H1 (cell line): ENCODE results near the gene WASF3. TPM values are rescaled to one million over a fixed set of nuclear protein-coding genes. Genes with fewer than 3 reads are reported as not detected.

Experiments
- CTCF ChIA-PET: fragments of 300-600 bp; sonication (Branson Sonifier 250); formaldehyde crosslinking; loops from one replicate; lab custom pipeline; 2021; ENCODE audit not compliant: partially characterized antibody; lab: Charles Lee
- POLR2A ChIA-PET: fragments of 300-600 bp; sonication (Branson Sonifier 250); formaldehyde crosslinking; loops from one replicate; lab custom pipeline; 2021; ENCODE audit warnings: inconsistent platforms; ENCODE audit not compliant: partially characterized antibody; lab: Charles Lee
- DNase-seq, 2 experiments: peaks; one replicate each; pipeline versions ENCODE4 v3.0.0 to v3.0.0-alpha.2; 2010 to 2022; ENCODE audit warnings: low spot score in 2 of 2, low read depth in 1 of 2, mixed read lengths in 1 of 2
- FAIRE-seq: peaks from 2 replicates; lab custom pipeline; 2011; peaks lifted over from hg19 to GRCh38; lab: Jason Lieb, UNC
- H2AFZ ChIP-seq: 2 replicates; pipeline ENCODE4 v1.8.1; 2012; ENCODE audit warnings: low read length, inconsistent platforms
- H2AK5ac ChIP-seq: 2 replicates; pipeline ENCODE4 v1.6.1; 2013; ENCODE audit warnings: low read depth, low read length
- H2BK120ac ChIP-seq: replicated peaks from 2 replicates; pipeline ENCODE3; 2013; ENCODE audit warnings: low read depth, low read length, inconsistent platforms
- H2BK12ac ChIP-seq: 2 replicates; pipeline ENCODE4 v1.6.1; 2013; ENCODE audit warnings: low read depth, low read length
- H2BK15ac ChIP-seq: 2 replicates; pipeline ENCODE4 v1.6.1; 2013; ENCODE audit warnings: low read length
- H2BK20ac ChIP-seq: 2 replicates; pipeline ENCODE4 v1.6.1; 2013; ENCODE audit warnings: low read length
- H2BK5ac ChIP-seq: 2 replicates; pipeline ENCODE4 v1.6.1; 2013; ENCODE audit warnings: low read depth, low read length
- H3K14ac ChIP-seq: 2 replicates; pipeline ENCODE4 v1.6.1; 2013; ENCODE audit warnings: inconsistent platforms; ENCODE audit not compliant: insufficient read length
- H3K18ac ChIP-seq: 2 replicates; pipeline ENCODE4 v1.6.1; 2013; ENCODE audit warnings: low read length; ENCODE audit errors: extremely low read depth
- H3K23ac ChIP-seq: 2 replicates; pipeline ENCODE4 v1.6.1; 2013; ENCODE audit warnings: inconsistent platforms; ENCODE audit not compliant: insufficient read length
- H3K23me2 ChIP-seq: 2 replicates; pipeline ENCODE4 v1.6.1; 2013; ENCODE audit warnings: low read depth, low read length
- H3K27ac ChIP-seq: 2 replicates; pipeline ENCODE4 v1.6.1; 2011; ENCODE audit warnings: low read depth, low read length, inconsistent platforms
- H3K27me3 ChIP-seq, 4 experiments: replicated peaks in 1 of 4; 1 replicate in 1 of 4; 2 replicates in 3 of 4; pipeline versions ENCODE4 v1.6.1 to v1.8.1; 2011 to 2013; ENCODE audit warnings: low read length in 3 of 4, mild to moderate bottlenecking in 3 of 4, inconsistent platforms in 2 of 4, mixed read lengths in 2 of 4, moderate library complexity in 1 of 4; ENCODE audit not compliant: control insufficient read depth in 3 of 4, insufficient read depth in 3 of 4; ENCODE audit errors: extremely low read depth in 1 of 4
- H3K36me3 ChIP-seq, 4 experiments: 2 replicates each; pipeline versions ENCODE4 v1.6.1 to v1.8.1; 2011 to 2013; ENCODE audit warnings: mild to moderate bottlenecking in 4 of 4, low read length in 3 of 4, moderate library complexity in 2 of 4, control low read depth in 1 of 4, inconsistent platforms in 1 of 4; ENCODE audit not compliant: insufficient read depth in 4 of 4, control insufficient read depth in 2 of 4
- H3K4ac ChIP-seq: replicated peaks from 2 replicates; pipeline ENCODE3; 2013; ENCODE audit warnings: low read length, low read depth, mixed read lengths, inconsistent platforms; ENCODE audit not compliant: insufficient read length
- H3K4me1 ChIP-seq, 4 experiments: replicated peaks in 1 of 4; 1 replicate in 1 of 4; 2 replicates in 3 of 4; pipeline versions ENCODE4 v1.6.1 to v1.8.1; 2011 to 2013; ENCODE audit warnings: low read length in 3 of 4, inconsistent platforms in 2 of 4, mixed read lengths in 1 of 4; ENCODE audit not compliant: insufficient read depth in 4 of 4, control insufficient read depth in 3 of 4
- H3K4me2 ChIP-seq, 2 experiments: 2 replicates each; pipeline versions ENCODE4 v1.6.1 to v1.8.1; 2011 to 2013; ENCODE audit warnings: low read depth in 2 of 2, low read length in 2 of 2, control low read depth in 1 of 2, inconsistent platforms in 1 of 2, mild to moderate bottlenecking in 1 of 2; ENCODE audit not compliant: insufficient read depth in 1 of 2
- H3K4me3 ChIP-seq, 4 experiments: fragments of 200-600, 300-600 bp in 1 of 4; sonication (generic), shearing (Covaris generic), sonication (Bioruptor Twin) in 1 of 4; 2 replicates each; pipeline versions ENCODE4 v1.5.1 to v1.8.1; 2011 to 2016; ENCODE audit warnings: low read length in 4 of 4, low read depth in 3 of 4, control low read depth in 2 of 4, inconsistent platforms in 2 of 4, mild to moderate bottlenecking in 2 of 4, mixed read lengths in 1 of 4, moderate library complexity in 1 of 4; ENCODE audit not compliant: insufficient read depth in 2 of 4; ENCODE audit errors: extremely low read depth in 1 of 4
- H3K56ac ChIP-seq: replicated peaks from 2 replicates; pipeline ENCODE3; 2013; ENCODE audit warnings: low read depth, mild to moderate bottlenecking, mixed read lengths, low read length, inconsistent platforms; ENCODE audit not compliant: insufficient read length
- H3K79me1 ChIP-seq: 2 replicates; pipeline ENCODE4 v1.6.1; 2013; ENCODE audit warnings: low read depth, low read length, control low read depth
- H3K79me2 ChIP-seq, 2 experiments: 2 replicates each; pipeline versions ENCODE4 v1.6.1 to v1.8.1; 2012 to 2013; ENCODE audit warnings: low read length in 2 of 2, mild to moderate bottlenecking in 2 of 2, inconsistent platforms in 1 of 2; ENCODE audit not compliant: insufficient read depth in 2 of 2, control insufficient read depth in 1 of 2
- H3K9ac ChIP-seq, 4 experiments: replicated peaks in 1 of 4; 1 replicate in 1 of 4; 2 replicates in 3 of 4; pipeline versions ENCODE4 v1.6.1 to v1.8.1; 2011 to 2013; ENCODE audit warnings: low read depth in 3 of 4, low read length in 3 of 4, control low read depth in 2 of 4, mild to moderate bottlenecking in 2 of 4, moderate library complexity in 2 of 4, inconsistent platforms in 1 of 4; ENCODE audit errors: extremely low read depth in 1 of 4
- H3K9me3 ChIP-seq, 2 experiments: 2 replicates each; pipeline versions ENCODE4 v1.6.1 to v1.8.1; 2012 to 2013; ENCODE audit warnings: mild to moderate bottlenecking in 2 of 2, moderate library complexity in 2 of 2, control low read depth in 1 of 2, inconsistent platforms in 1 of 2, low read depth in 1 of 2, low read length in 1 of 2, mixed read lengths in 1 of 2; ENCODE audit not compliant: insufficient read depth in 2 of 2
- H4K20me1 ChIP-seq, 2 experiments: replicated peaks in 1 of 2; 2 replicates each; pipeline versions ENCODE3 to v1.8.1; 2011 to 2013; ENCODE audit warnings: inconsistent platforms in 2 of 2, low read length in 2 of 2, mild to moderate bottlenecking in 1 of 2; ENCODE audit not compliant: insufficient read depth in 2 of 2, control insufficient read depth in 1 of 2
- H4K5ac ChIP-seq: 2 replicates; pipeline ENCODE4 v1.6.1; 2013; ENCODE audit warnings: low read length, low read depth, mixed read lengths, inconsistent platforms; ENCODE audit not compliant: insufficient read length
- H4K8ac ChIP-seq: 2 replicates; pipeline ENCODE4 v1.8.0; 2013; ENCODE audit warnings: mild to moderate bottlenecking, moderate library complexity, low read length, inconsistent platforms; ENCODE audit not compliant: insufficient read depth; ENCODE audit errors: extremely low read depth
- H4K91ac ChIP-seq: replicated peaks from 2 replicates; pipeline ENCODE3; 2013; ENCODE audit warnings: low read length, mixed read lengths, inconsistent platforms; ENCODE audit not compliant: insufficient read length
- CHD1 ChIP-seq: IDR thresholded peaks from 2 replicates; pipeline ENCODE4 v1.6.1; 2012; ENCODE audit warnings: low read depth, low read length, improper control_type of control experiment
- FOSL1 ChIP-seq: IDR thresholded peaks from 2 replicates; pipeline ENCODE4 v1.6.1; 2011; ENCODE audit warnings: mild to moderate bottlenecking, low read depth, low read length, moderate library complexity; ENCODE audit not compliant: insufficient read depth
- POLR2AphosphoS5 ChIP-seq: IDR thresholded peaks from 2 replicates; pipeline ENCODE4 v1.6.1; 2011; ENCODE audit warnings: low read depth, low read length
- RBBP5 ChIP-seq: IDR thresholded peaks from 2 replicates; pipeline ENCODE4 v1.7.1; 2012; ENCODE audit warnings: low read depth, mild to moderate bottlenecking, inconsistent platforms, low read length, moderate library complexity, borderline replicate concordance
- RXRA ChIP-seq: IDR thresholded peaks from 2 replicates; pipeline ENCODE4 v1.6.1; 2011; ENCODE audit warnings: low read depth, mild to moderate bottlenecking, low read length, moderate library complexity; ENCODE audit not compliant: insufficient read depth
- SIRT6 ChIP-seq: IDR thresholded peaks from one replicate; pipeline ENCODE4 v1.7.1; 2012; ENCODE audit warnings: low read length, inconsistent platforms
- SIX5 ChIP-seq: IDR thresholded peaks from 2 replicates; pipeline ENCODE4 v1.6.1; 2011; ENCODE audit warnings: mild to moderate bottlenecking, low read depth, low read length
- SP1 ChIP-seq: IDR thresholded peaks from 2 replicates; pipeline ENCODE4 v1.6.1; 2011; ENCODE audit warnings: low read depth, low read length
- TAF1 ChIP-seq: IDR thresholded peaks from 2 replicates; pipeline ENCODE4 v1.6.1; 2011; ENCODE audit warnings: mild to moderate bottlenecking, low read depth, low read length
- TAF7 ChIP-seq: optimal IDR thresholded peaks from 2 replicates; pipeline ENCODE3; 2011; ENCODE audit warnings: low read depth, mild to moderate bottlenecking, inconsistent platforms, low read length, moderate library complexity, borderline replicate concordance
- TCF12 ChIP-seq: IDR thresholded peaks from 2 replicates; pipeline ENCODE4 v1.6.1; 2011; ENCODE audit warnings: low read depth, mild to moderate bottlenecking, low read length
- USF2 ChIP-seq: IDR thresholded peaks from 2 replicates; pipeline ENCODE4 v1.6.1; 2011; ENCODE audit warnings: low read length, improper control_type of control experiment
- WGBS, 2 experiments: shearing (Covaris generic) in 1 of 2; methylation state at CpG; one replicate each; pipeline versions ENCODE4 v1.1.6 to v1.1.7; 2013 to 2015; ENCODE audit warnings: low lambda C conversion rate in 2 of 2, mixed read lengths in 2 of 2, inconsistent platforms in 1 of 2, low coverage in 1 of 2, missing lambda C conversion rate in 1 of 2; ENCODE audit not compliant: insufficient replicate concordance in 2 of 2, insufficient coverage in 1 of 2, insufficient read length in 1 of 2; ENCODE audit errors: extremely low coverage in 1 of 2, missing lambda C conversion rate in 1 of 2; 5-methylcytosine and 5-hydroxymethylcytosine counted together
- polyA plus RNA-seq, 7 experiments: library from polyadenylated mRNA; depleted of rRNA in 3 of 7; stranded (reverse) in 5 of 7; unstranded in 2 of 7; fragments of >200 nt in 5 of 7; fragments of 200-250 nt in 2 of 7; gene quantifications; 1 replicate in 5 of 7; 2 replicates in 1 of 7; 4 replicates in 1 of 7; pipeline versions ENCODE4 v1.2.1 to v1.2.3, GENCODE V29; 2011 to 2013; ENCODE audit warnings: missing spikeins in 2 of 7, mixed read lengths in 2 of 7
- total RNA-seq: library from RNA; stranded (reverse); fragmentation: NEBNext Ultra II Directional; extraction: Animal tissue kit (Norgen Biotek cat#: 25700); gene quantifications from 2 replicates; pipeline ENCODE4 v1.2.1, GENCODE V29; 2021

Gene WASF3
- total and polyA plus RNA-seq, 2 of the 8 experiments (the other 6 are each of a cell fraction or from before 2014, with no cell fraction given), result 18.7 to 39.8 TPM

- Histone ChIP-seq H3K4me2 (no peak overlapping the region), H3K4ac (no peak overlapping the region), H4K8ac (no peak overlapping the region), H3K9me3 (no peaks in the 10 kb centered on the region), H4K5ac (no peak overlapping the region), H2BK120ac (no peak overlapping the region), H3K27ac (no peak overlapping the region), H3K14ac (no peak overlapping the region), H2AK5ac (no peak overlapping the region), H3K4me3 (no peak overlapping the region), H3K36me3 (no peaks in the 10 kb centered on the region), H3K23me2 (no peaks in the 10 kb centered on the region), H3K9ac (no peak overlapping the region), H3K79me1 (no peaks in the 10 kb centered on the region), H2BK20ac (no peak overlapping the region), H4K20me1 (no peaks in the 10 kb centered on the region), H2BK12ac (no peak overlapping the region), H3K18ac (no peak overlapping the region), H3K79me2 (no peaks in the 10 kb centered on the region), H2BK5ac (no peak overlapping the region), H2AFZ (no peak overlapping the region), H3K23ac (no peak overlapping the region), H2BK15ac (no peak overlapping the region), H3K27me3 (no peaks in the 10 kb centered on the region), H3K56ac (no peak overlapping the region), H3K4me1 (no peaks in the 10 kb centered on the region), H4K91ac (no peak overlapping the region)
- 80% methylated on average over 10 of the region's 10 CpGs; no CpG with 5 or more reads in 1 of the 2 experiments for WGBS, 2 experiments
- DNase-seq (no peak), FAIRE-seq (no peak)
- POLR2A ChIA-PET, result no interaction called here
- CTCF ChIA-PET, result interaction anchor here (1.0 to 1.2 kb wide), 2 partner anchors 9 to 41 kb away, joined by 3 read pairs; no protein-coding TSS in a partner anchor
- TF ChIP-seq FOSL1 (no peak), CHD1 (no peak), SP1 (no peak), POLR2AphosphoS5 (no peak), TAF7 (no peak), SIRT6 (no peak), USF2 (no peak), RXRA (no peak), RBBP5 (no peak), TAF1 (no peak), SIX5 (no peak), TCF12 (no peak)
Observed at GRCh38 chr13:26538363-26539317, 18.8 kb upstream of the WASF3 start.
